Activated T-helper 1 cell treated with Interleukin-2 at 50 U/mL for 16 hours (primary cell): Measurements from ENCODE around the gene LEFTY2.
"Not testable (repeated sequence)": the region's sequence is repeated elsewhere in the genome, so short reads cannot be mapped to it uniquely, and the experiment has no call there.

Source experiments
- DNase-seq: peaks from one replicate; pipeline ENCODE4 v3.0.0-alpha.2; 2020; ENCODE audit warnings: low read depth

The LEFTY2 gene

GRCh38 chr1:225953315-225953714 is 12.3 kb upstream of the LEFTY2 start:
- no peak for DNase-seq

GRCh38 chr1:225950905-225951497 is 10.0 kb upstream of the LEFTY2 start:
- DNase-seq, result no peak

- DNase-seq, result no peak
Observed at GRCh38 chr1:225949041-225949440, 8.0 kb upstream of the LEFTY2 start.

GRCh38 chr1:225946803-225947202 is 5.8 kb upstream of the LEFTY2 start:
- DNase-seq, result no peak

- no peak for DNase-seq
Observed at GRCh38 chr1:225946082-225946620, 5.1 kb upstream of the LEFTY2 start.

- no peak for DNase-seq
Observed at GRCh38 chr1:225945564-225945963, 4.5 kb upstream of the LEFTY2 start.

- DNase-seq, result no peak
Observed at GRCh38 chr1:225944951-225945350, 3.9 kb upstream of the LEFTY2 start.

GRCh38 chr1:225944387-225944786 is 3.4 kb upstream of the LEFTY2 start:
- no peak for DNase-seq

- DNase-seq, result no peak
Observed at GRCh38 chr1:225943582-225943981, 2.6 kb upstream of the LEFTY2 start.

- DNase-seq, result no peak
Observed at GRCh38 chr1:225942574-225942973, 1.6 kb upstream of the LEFTY2 start.

- DNase-seq, result no peak
Observed at GRCh38 chr1:225941942-225942222, 862 bp upstream of the LEFTY2 start.

GRCh38 chr1:225940385-225941151 is 452 bp downstream of the LEFTY2 start:
- DNase-seq, result no peak

- not testable (repeated sequence) for DNase-seq
Observed at GRCh38 chr1:225939939-225940310, 1.1 kb downstream of the LEFTY2 start.

- DNase-seq, result not testable (repeated sequence)
Observed at GRCh38 chr1:225939097-225939938, 1.7 kb downstream of the LEFTY2 start.

- DNase-seq, result no peak
Observed at GRCh38 chr1:225937048-225937968, 3.7 kb downstream of the LEFTY2 start.

- DNase-seq, result no peak
Observed at GRCh38 chr1:225936523-225936922, 4.5 kb downstream of the LEFTY2 start.

GRCh38 chr1:225936086-225936485 is 4.9 kb downstream of the LEFTY2 start:
- not testable (repeated sequence) for DNase-seq

- DNase-seq, result no peak
Observed at GRCh38 chr1:225934711-225935110, 6.3 kb downstream of the LEFTY2 start.

- DNase-seq, result no peak
Observed at GRCh38 chr1:225933072-225933471, 7.9 kb downstream of the LEFTY2 start.

- DNase-seq, result no peak
Observed at GRCh38 chr1:225931270-225932136, 9.5 kb downstream of the LEFTY2 start.

- DNase-seq, result no peak
Observed at GRCh38 chr1:225930566-225930965, 10.5 kb downstream of the LEFTY2 start.
